Duodenal mucosa (tissue), 2 donors: ENCODE measurements around the gene TMED8.

ENCODE experiments used
- H3K27ac ChIP-seq: one replicate; pipeline ENCODE4 v1.7.0; 2013; ENCODE audit warnings: low read depth, low read length
- H3K27me3 ChIP-seq, 2 donors: one replicate each; pipeline ENCODE4 v1.7.0; 2013; ENCODE audit warnings: low read length in 2 of 2, control low read depth in 1 of 2; ENCODE audit not compliant: insufficient read depth in 2 of 2, control insufficient read depth in 1 of 2
- H3K36me3 ChIP-seq, 2 donors: one replicate each; pipeline ENCODE4 v1.7.0; 2013; ENCODE audit warnings: low read length in 2 of 2, control low read depth in 1 of 2; ENCODE audit not compliant: insufficient read depth in 2 of 2, control insufficient read depth in 1 of 2
- H3K4me1 ChIP-seq, 2 donors: one replicate each; pipeline ENCODE4 v1.7.0; 2013; ENCODE audit warnings: low read length in 2 of 2, control low read depth in 1 of 2; ENCODE audit not compliant: insufficient read depth in 2 of 2, control insufficient read depth in 1 of 2
- H3K4me3 ChIP-seq, 2 donors: one replicate each; pipeline ENCODE4 v1.7.0; 2013; ENCODE audit warnings: low read length in 2 of 2, low read depth in 1 of 2
- H3K9ac ChIP-seq, 2 donors: one replicate each; pipeline ENCODE4 v1.7.0; 2013; ENCODE audit warnings: low read length in 2 of 2, low read depth in 1 of 2
- H3K9me3 ChIP-seq, 2 donors: one replicate each; pipeline ENCODE4 v1.7.0; 2013; ENCODE audit warnings: low read length in 2 of 2, control low read depth in 1 of 2; ENCODE audit not compliant: control insufficient read depth in 1 of 2

TMED8 gene

GRCh38 chr14:77406718-77407117 lies 29.8 kb upstream of the TMED8 start:
- Histone ChIP-seq H3K9me3 (no peaks in the 10 kb centered on the region), H3K27me3 (no peaks in the 10 kb centered on the region), H3K9ac (no peak overlapping the region), H3K4me1 (no peaks in the 10 kb centered on the region), H3K4me3 (no peak overlapping the region), H3K27ac (no peak overlapping the region), H3K36me3 (no peaks in the 10 kb centered on the region)

- Histone ChIP-seq H3K27ac (no peak overlapping the region), H3K27me3 (no peaks in the 10 kb centered on the region), H3K9me3 (no peaks in the 10 kb centered on the region), H3K4me1 (no peaks in the 10 kb centered on the region), H3K9ac (no peak overlapping the region), H3K36me3 (no peaks in the 10 kb centered on the region), H3K4me3 (no peak overlapping the region)
Observed at GRCh38 chr14:77406086-77406485, 29.2 kb upstream of the TMED8 start.

GRCh38 chr14:77403768-77404167 lies 26.9 kb upstream of the TMED8 start:
- Histone ChIP-seq H3K4me1 (no peaks in the 10 kb centered on the region), H3K4me3 (no peak overlapping the region), H3K9me3 (no peaks in the 10 kb centered on the region), H3K27me3 (no peaks in the 10 kb centered on the region), H3K36me3 (no peaks in the 10 kb centered on the region), H3K27ac (no peak overlapping the region), H3K9ac (no peak overlapping the region)

- H3K9ac ChIP-seq = no peak overlapping the region
- H3K4me3 ChIP-seq = no peak overlapping the region
- H3K27me3 ChIP-seq = no peaks in the 10 kb centered on the region
- no peak overlapping the region for H3K27ac ChIP-seq
- H3K4me1 ChIP-seq = no peaks in the 10 kb centered on the region
- no peaks in the 10 kb centered on the region for H3K9me3 ChIP-seq
- no peaks in the 10 kb centered on the region for H3K36me3 ChIP-seq
Observed at GRCh38 chr14:77400216-77400615, 23.3 kb upstream of the TMED8 start.

- Histone ChIP-seq H3K36me3 (no peaks in the 10 kb centered on the region), H3K27ac (no peak overlapping the region), H3K4me3 (no peak overlapping the region), H3K9ac (no peak overlapping the region), H3K27me3 (no peaks in the 10 kb centered on the region), H3K9me3 (no peaks in the 10 kb centered on the region), H3K4me1 (peaks cover 0 to 3% of the 10 kb centered on the region in 2 donors)
Observed at GRCh38 chr14:77390188-77390587, 13.3 kb upstream of the TMED8 start.

- Histone ChIP-seq H3K4me3 (no peak overlapping the region), H3K27me3 (no peaks in the 10 kb centered on the region), H3K27ac (no peak overlapping the region), H3K4me1 (peaks cover 11 to 19% of the 10 kb centered on the region in 2 donors), H3K36me3 (no peaks in the 10 kb centered on the region), H3K9ac (no peak overlapping the region), H3K9me3 (no peaks in the 10 kb centered on the region)
Observed at GRCh38 chr14:77378701-77379100, 1.8 kb upstream of the TMED8 start.

GRCh38 chr14:77377502-77377844 lies 579 bp upstream of the TMED8 start:
- no peaks in the 10 kb centered on the region for H3K9me3 ChIP-seq
- no peaks in the 10 kb centered on the region for H3K27me3 ChIP-seq
- H3K4me3 ChIP-seq = peak overlapping the region; percentile 92 to 98
- H3K9ac ChIP-seq = peak overlapping the region in 1 of 2 donors; percentile 80
- H3K4me1 ChIP-seq = peaks cover 11 to 20% of the 10 kb centered on the region in 2 donors
- no peak overlapping the region for H3K27ac ChIP-seq
- H3K36me3 ChIP-seq = no peaks in the 10 kb centered on the region

- no peaks in the 10 kb centered on the region for H3K9me3 ChIP-seq
- H3K4me3 ChIP-seq = peak overlapping the region; percentile 92 to 98
- no peaks in the 10 kb centered on the region for H3K27me3 ChIP-seq
- H3K9ac ChIP-seq = peak overlapping the region; percentile 73 to 80
- H3K4me1 ChIP-seq = peaks cover 11 to 24% of the 10 kb centered on the region in 2 donors
- H3K27ac ChIP-seq = peak overlapping the region; percentile 53
- no peaks in the 10 kb centered on the region for H3K36me3 ChIP-seq
Observed at GRCh38 chr14:77375973-77376770, 722 bp downstream of the TMED8 start.

GRCh38 chr14:77375164-77375950 lies 1.5 kb downstream of the TMED8 start:
- H3K9ac ChIP-seq = no peak overlapping the region
- no peaks in the 10 kb centered on the region for H3K27me3 ChIP-seq
- H3K36me3 ChIP-seq = no peaks in the 10 kb centered on the region
- peak overlapping the region; percentile 21 to 92 for H3K4me3 ChIP-seq
- no peak overlapping the region for H3K27ac ChIP-seq
- peaks cover 11 to 24% of the 10 kb centered on the region in 2 donors for H3K4me1 ChIP-seq
- no peaks in the 10 kb centered on the region for H3K9me3 ChIP-seq

- Histone ChIP-seq H3K27ac (no peak overlapping the region), H3K9me3 (no peaks in the 10 kb centered on the region), H3K9ac (no peak overlapping the region), H3K27me3 (no peaks in the 10 kb centered on the region), H3K36me3 (no peaks in the 10 kb centered on the region), H3K4me3 (no peak overlapping the region), H3K4me1 (peaks cover 11 to 20% of the 10 kb centered on the region in 2 donors)
Observed at GRCh38 chr14:77372304-77372841, 4.5 kb downstream of the TMED8 start.
